Stimulated activated CD8-positive, alpha-beta memory T cell treated with anti-CD3 and anti-CD28 coated beads, Interleukin-15, amount 100 ng/mL, for 1 hour (primary cell): ENCODE data around the gene SLC41A3.

Experiments
- DNase-seq: peaks from one replicate; pipeline ENCODE4 v3.0.0-alpha.2; 2020; ENCODE audit warnings: low read depth

The SLC41A3 gene

DNA sequence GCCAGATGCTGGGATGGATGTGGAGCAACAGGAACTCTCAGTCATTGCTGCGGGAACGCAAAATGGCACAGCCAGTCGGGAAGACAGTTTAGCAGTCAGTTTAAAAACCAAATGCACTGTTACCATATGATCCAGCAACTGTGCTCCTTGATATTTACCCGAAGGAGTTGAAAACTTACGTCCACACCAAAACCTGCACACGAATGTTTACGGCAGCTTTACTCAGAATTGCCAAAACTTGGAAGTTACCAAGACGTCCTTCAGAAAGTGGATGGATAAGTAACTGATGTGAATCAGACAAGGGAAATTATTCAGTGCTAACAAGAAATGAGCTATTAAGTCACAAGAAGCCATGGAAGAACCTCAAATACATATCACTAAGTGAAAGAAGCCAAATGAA is 36.1 kb upstream of the SLC41A3 start:
- DNase-seq: no peak

DNA sequence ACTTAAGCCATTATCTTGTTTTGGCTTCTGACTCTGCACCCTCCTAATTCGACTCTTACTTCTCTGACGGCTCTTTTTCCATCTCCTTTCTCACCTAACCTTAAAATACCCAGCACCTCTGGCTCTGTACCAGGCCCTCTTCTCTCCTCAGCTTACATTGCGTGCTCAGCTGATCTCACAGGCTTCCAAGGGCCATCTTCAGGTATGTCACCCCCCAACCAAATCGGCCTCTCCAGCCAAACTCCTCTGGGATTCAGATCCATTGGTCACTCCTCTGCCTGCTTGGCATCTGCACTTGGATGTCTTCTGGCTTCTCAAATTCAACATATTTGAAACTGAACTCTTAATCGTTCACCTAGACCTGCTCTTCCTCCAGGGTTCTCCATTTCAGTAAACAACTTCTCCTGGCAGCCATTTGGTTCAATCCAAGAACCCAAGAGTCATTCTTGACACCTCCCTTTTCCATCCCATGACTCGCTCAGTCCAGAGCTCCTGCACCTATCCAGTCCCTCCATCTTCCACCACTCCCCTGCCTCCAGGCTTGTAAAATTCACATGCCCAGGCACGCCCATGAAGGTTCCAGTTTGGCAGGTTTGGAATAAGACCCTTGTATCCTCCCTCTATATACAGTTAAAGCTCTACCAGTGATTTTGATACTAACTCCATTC is 35.2 kb upstream of the SLC41A3 start:
- no peak for DNase-seq

DNA sequence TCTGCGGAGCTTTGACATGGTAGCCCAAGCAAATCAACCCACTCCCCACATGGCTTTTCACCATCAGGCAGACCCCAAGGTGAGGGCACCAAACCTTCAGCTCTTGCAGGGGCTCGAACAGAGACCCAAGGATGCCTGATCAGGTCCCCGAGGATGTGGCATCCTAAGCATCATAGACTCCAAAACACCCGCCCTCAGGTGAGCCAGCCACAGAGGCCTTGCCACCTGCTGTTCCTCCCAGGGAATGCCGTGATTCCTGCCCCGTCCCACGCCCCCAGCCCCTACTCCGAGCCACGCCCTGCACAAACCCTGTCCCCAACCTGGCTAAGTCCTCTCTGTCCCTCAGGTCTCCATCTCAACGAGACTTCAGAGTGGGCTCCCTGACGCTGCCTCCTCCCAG is 34.7 kb upstream of the SLC41A3 start:
- DNase-seq: no peak

DNA sequence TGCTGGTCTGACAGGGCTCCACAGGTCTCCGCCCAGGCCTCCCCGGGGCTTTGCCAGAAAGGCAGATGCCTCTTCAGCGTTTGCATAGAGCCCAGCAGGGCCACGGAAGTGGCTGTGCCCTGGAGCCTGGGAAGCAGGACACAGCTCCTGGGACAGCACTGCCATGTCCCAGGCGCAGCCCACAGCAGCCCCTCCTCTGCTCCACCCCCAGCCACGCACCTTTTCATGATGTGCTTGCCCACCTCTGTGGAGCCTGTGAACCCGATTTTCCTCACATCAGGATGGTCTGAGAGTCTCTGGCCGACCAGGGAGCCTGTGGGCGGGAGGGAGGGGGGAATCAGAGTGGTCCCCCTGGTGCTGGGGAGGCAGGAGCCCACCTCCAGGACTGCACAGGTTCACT is 33.9 kb upstream of the SLC41A3 start:
- DNase-seq: no peak

DNA sequence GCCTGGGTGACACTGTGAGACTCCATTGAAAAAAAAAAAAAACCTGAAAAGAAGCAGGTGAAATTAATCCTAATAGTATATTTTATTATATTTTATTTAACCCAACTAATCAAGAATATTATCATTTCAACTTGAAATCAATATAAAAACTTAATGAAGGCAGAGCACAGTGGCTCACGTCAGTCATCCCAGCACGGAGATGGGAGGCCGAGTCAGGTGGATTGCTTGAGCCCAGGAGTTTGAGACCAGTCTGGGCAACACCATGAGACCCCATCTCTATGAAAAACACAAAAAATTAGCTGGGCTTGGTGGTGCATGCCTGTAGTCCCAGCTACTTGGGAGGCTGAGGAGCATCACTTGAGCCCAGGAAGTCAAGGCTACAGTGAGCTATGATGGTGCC is 33.3 kb upstream of the SLC41A3 start:
- DNase-seq: no peak

DNA sequence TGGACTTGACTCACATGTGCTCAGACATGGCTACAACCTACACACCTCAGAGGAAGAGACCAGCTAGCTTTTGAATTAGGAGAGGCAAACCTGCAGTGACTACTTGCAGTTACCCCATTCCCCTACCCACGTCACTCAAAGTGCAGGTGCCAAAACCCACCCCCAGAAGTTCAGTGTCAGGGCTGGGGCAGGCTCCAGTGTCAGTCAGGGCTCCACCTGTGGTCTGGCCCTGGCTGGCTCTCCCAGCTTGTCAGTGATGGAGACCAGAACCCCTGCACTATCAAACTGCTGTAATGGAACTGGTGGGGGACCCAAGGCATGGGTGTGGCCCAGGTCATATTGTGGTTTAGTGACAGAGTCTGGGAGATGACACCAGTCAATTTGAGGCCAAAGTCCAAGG is 32.6 kb upstream of the SLC41A3 start:
- DNase-seq: no peak

DNA sequence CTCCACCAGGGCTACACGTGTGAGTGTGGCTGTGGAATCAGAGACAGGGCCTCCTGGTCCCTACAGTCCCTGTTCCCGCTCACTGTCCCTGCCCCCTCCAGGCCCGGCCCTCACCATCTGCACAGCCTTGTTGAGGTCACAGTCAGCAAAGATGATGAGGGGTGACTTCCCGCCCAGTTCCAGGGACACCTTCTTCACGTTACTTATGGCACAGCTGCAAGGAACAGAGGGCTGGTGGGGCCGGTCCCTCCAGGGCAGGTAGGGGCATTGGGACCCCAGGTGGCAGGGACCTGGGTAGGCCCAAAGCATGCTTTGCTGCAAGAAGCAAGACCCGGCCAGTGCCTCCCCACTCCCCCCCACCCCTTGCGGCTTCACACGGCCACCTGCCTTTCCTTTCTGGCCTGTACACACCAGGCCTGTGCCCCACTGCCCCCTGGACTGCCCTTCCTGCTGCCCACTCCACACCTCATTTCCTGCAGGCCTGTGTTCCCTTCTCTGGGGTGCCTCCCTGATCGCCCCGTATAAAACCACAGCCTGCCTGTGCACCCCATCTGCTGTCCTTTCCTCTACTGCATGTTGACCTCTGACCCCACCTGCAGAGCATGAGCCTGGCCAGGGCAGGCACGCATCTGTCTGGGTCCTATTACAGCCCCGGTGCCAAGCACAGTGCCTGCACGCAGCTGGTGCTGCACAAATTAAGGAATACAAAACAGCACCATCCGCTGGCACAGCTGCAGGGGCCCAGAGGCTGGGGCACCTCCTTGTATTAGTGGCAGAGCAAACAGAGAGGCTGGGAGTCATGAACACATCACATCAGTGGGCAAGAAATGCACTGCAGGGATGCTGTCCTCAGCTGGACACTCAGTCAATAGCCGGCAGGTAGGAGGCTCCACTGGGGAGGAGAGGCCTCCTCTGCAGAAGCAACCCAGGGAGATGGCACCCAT is 30.8 kb upstream of the SLC41A3 start:
- DNase-seq: no peak

DNA sequence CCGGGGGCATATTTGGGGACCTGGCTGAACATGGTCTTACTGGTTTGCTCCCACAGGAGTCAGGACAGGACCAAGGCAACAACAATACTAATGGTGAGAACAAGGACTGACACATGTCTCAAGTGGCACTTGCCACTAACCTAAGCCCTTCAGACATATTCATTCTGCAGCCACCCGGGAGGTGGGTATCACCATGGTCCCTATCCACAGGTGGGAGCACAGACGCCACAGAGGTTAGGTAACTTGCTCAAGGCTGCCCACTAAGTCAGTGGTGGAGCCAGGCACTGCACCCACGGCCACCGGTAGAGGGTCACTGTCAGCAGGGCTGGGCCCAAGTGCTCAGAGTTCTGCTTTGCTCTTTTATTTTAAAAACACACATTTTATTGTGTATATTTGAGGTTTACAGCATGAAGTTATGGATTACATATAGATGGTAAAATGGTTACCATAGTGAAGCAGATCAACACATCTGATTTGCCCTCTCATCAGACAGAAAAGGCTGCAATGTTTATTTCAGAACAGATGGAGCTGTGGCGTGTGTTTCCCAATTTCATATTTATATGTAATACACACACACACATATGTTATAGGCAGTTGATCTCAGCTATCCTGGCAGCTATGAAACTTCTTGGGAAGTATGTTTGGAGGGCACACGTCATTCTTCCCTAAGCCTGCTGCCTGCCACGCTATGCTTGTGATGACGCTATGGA is 30.0 kb upstream of the SLC41A3 start:
- no peak for DNase-seq

DNA sequence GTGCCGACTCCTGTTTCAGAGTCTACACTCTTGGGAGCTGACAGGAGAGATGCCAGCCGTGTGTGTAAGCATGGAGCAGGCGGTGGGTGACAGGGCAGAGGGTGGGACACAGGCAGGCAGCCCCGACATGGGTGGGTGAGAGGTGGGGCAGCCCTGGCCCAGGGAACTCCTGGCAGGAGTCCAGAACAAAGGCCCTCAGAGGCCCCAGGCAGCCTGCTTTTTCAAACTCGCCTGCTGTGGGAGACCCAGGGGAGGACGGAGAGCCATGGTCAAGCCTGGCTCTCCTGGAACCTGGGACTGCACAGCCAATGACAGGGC is 29.3 kb upstream of the SLC41A3 start:
- no peak for DNase-seq

DNA sequence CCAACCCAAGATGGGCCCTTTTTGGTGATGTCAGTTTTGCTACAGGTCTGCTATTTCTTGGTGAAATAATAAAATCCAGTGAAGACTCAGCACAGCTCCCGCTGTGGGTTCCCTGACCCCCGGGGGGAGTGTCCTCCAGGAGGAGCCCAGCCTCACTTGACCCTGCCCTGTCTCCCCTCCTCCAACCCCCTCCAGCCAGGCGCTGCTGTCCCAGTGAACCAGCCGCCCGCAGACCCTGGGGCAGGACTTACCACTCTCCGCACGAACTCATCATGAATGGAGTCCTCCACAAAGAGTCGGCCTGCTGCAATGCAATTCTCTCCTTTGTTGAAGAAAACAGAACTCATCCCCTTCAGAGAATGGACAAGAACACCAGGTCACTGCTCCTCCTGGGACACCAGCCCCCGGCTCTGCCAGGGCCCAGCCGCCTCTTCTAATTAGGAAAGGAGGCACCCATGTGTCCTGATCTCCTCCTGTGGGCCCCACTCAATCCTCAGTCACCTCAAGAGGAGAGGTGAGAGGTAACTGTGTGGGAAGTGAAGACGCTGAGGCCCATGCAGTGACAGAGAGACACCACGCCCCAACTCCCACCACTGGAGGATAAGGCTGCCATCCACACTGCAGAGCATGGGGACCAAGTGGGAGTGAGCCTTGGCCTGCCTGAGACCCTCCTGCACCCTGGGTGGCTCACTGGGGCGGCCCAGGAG is 28.8 kb upstream of the SLC41A3 start:
- DNase-seq: no peak

DNA sequence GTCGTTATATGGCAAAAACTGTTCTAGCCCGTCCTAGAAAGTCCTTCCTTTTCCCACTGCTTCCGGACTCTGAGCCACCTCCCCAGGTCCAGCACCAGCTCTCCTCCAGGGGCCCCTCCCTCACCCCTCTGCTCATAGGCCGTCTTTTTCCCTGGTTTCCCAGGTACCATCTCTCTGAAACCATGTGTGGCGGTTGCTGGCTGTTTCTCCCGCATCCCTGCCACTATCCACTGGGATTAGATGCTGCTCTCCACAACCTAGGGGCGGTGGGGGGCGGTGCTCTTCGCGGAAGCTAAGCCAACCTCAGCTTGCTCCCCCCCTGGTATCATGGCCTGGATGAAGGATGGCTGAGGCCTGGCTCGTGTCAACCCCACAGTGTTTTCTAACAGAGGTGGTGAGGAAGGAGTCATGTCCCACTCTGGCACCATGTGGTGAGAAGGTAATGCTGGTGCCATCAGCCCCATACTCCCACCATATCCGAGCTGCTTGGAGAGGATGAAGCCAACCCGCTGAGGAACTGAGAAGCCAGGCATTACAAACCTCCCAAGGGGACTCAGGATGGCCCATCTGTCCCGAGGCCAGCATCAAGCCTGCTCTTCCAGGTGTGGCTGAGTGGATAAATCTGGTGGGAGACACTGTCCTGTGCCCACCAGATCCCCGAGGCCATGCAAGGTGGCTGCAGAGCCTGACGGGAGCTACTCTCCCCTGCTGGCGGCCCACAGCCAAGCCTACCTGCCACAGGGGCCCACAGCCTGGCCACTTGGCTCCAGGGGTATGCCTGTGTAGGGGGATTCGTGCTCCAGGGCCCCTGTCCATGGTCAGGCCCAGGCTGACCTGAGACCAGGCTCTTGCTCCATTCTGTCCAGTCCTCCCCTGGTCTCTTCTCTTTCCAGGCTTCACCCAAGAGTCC is 27.9 kb upstream of the SLC41A3 start:
- DNase-seq: no peak

DNA sequence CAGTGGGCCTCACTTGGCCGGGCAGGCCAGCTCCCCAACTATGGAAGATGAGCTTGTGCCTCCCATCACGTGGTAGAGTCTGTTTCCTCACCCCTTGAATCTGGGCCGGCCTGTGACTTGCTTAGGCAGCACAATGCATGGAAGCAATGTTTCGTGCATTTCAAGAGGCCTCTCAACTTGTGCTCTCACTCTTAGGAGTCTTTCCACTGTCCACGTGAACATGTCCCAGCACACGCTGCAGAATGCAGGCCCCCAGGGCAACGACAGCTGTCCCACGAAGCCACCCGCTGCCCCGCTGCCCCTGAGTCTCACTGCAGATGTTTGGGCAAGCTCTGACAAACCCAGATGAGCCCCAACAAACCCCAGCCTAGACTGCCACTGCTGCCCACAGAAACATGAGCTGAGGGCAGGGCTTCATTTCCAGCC is 27.2 kb upstream of the SLC41A3 start:
- DNase-seq: no peak

DNA sequence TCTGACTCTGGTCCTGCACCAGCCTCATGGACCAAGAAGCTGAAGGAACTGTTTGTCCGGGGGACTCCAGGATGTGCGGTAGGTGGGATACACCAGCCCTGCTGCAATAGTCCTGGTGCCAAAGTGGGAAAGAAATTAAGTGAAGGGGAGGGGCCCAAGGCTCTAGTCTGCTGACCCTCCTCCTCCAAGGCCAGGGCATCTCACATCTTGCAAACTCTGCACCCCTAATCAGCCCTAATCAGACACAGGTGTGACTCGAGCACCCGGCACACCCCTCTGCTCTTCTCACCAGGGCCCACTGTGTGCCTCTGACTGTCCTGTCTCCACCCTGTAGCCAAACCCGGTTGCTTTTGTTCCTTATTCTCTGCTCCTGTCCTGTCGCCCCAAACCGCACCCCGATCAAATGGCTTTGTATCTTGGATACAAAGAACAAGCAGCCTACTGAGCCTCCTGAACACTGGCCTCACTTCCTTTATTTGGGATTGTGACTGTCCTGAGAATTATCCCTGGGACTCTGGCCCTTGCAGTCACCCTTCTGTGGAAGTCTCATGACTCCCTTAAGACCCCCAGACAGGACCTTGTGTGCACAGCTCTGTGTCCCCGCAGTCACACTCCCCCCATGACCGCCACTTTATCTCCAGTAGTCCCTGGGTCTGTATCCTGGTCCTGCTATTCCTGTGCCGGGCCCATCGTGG is 26.7 kb upstream of the SLC41A3 start:
- DNase-seq: no peak

DNA sequence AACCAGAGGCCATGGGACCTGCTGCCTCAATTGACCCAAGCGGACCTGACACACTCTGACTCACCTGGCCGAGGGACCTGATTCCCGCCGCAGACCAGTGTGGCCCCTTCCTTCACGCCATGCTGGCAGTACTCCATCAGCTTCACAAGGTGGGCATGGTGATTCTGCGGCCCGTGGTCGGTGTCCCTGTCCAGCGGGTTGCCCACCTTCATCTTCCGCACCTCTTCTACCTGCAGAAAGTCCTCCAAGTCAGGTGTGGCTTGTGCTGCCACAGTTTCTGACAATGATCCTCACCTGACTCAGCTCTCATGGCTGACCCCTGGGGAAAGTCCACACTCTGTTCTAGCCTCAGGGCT is 25.9 kb upstream of the SLC41A3 start:
- no peak for DNase-seq

DNA sequence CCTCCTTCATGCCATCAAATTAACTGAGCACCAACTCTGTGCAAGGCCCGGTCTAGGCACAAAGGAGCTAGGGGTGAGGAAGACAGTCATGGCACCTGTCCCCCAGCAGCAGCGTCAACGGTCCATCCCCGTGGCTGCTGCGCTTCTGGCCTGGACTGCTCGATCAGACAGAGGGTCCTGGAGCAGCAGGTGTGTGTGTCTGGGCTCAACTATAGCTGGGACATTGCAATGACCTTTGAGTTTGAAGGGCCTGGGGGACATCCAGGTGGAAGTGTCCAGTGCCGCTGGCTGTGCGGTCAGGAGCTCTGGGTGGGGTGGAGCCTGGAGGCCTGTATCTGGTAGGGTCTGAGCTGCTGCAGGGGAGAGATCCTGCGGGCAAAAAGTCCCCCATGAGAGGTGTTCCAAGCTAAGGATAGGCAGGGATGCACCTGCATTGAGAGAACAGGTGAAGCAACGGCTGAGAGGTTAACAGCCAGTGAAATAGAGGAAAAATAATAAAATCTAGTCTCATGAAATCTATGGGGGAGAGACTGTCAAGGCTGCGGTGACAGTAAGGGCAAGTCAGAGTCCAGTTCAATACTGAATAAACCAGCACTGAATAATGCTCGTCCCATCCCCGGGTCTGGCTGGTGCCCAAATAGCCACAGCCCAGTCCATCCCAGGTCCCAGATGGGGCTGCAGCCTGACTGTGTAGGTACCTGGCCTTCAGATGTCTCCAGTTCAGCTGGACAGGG is 25.4 kb upstream of the SLC41A3 start:
- no peak for DNase-seq

DNA sequence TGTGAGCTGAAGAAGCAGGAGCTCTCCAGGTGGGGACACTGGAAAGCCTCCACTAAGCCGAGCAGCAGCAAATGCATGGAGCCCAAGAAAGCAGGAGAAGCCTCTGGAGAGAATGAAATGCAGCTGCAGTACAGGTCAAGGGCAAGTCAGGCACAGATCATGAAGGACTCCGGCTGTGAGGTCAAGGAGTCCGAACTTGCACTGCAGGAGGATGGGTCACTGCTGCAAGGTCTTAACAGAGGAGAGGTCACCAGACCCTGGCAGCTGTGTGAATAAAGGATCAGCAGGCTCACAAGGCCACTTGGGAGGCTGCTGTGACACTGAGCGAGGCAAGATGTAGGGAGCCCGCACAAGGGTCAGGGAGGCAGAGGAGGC is 24.7 kb upstream of the SLC41A3 start:
- DNase-seq: no peak

DNA sequence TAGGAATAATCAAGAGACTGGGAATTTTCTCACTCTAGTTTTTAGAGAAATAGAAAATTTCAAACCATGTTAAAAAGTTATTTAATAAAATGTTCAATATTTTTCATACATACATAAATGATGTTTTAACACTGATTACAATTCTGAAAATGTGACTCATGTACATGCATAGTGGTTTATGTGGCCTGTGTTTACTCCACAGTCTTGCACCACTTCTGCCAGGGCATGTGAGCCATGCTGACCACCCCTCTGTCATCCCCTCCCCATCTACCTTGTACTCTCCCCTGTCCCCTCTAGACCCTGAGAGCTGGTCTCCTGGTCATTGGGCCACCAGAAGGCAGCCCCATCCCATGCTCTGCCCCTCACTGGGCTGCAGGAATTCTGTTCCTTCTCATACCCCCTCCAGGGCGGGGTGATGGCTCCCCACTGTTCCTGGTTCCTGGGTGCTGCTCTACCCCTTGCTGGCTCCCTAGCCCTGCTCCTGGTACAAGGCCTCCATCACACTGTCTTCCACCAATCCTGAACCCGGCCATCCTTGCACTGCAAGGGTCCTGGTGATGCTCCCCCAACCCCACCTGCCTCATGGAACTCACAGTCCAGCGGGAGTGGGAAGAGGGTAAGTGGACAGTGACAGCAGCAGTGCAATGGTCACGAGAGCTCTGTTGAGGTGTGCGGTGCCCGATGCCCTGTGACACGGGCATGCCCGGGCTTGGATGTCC is 24.2 kb upstream of the SLC41A3 start:
- DNase-seq: no peak

DNA sequence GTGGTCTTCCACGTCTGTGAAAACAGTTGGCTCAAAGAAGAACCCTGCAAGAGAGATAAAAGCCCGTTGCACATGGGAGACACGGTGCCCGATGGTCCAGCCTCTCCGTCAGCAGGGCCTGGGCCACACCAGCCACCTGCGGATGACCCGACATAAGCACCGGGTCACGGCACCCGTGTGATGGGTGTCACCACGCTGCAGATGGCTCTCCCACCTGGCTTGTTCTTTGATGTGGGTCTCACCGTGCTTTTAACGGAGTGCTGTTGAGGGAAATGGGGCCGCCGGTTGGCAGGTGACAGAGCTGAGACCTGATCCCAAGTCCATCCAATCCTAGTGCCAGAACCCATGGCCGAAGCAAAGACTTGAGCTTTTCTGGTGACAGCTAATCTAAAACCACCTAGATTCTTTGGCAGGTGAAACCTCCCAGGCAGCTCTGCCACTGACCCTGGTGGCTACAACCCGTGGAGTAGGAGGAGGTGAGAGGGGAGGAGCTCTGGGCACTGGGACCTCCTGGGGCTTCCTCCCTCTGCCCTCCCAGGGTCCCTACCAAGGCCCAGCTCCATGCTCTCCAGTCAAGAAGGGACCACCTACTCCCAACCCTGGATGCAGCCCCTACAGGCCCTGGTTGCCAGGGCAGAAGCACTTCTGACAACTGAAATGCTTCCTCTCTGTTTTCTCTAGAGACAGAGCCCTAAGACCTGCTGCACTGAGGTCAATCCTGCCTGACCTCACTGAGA is 23.4 kb upstream of the SLC41A3 start:
- DNase-seq: no peak
